ENCODE measurements around the gene METTL23.

GRCh38 chr17:76714822-76715495 lies 11.7 kb upstream of the METTL23 start:
- TF ChIP-seq CTCF (IDR thresholded peaks at IDR 0.05; ENCODE audit: low read length) (peak; percentile 84), EZH2 (IDR thresholded peaks at IDR 0.05; ENCODE audit: borderline replicate concordance, low read length) (no peak)
